GM20431 (cell line): ENCODE measurements around the gene TPD52L2.
"Not testable (repeated sequence)": the region's sequence is repeated elsewhere in the genome, so short reads cannot be mapped to it uniquely, and the experiment has no call there.

Experiments used
- in situ Hi-C: fragments of 300-500 bp; cut with MseI, MboI; formaldehyde crosslinking; loops from one replicate; pipeline ENCODE4 v1.15.0; 2020; ENCODE audit warnings: low sequenced_read_pairs; ENCODE audit not compliant: unreplicated experiment

TPD52L2 gene

GRCh38 chr20:63893999-63894357, 28.9 kb downstream of the TPD52L2 start:
- in situ Hi-C loops: no loop called here

GRCh38 chr20:63894358-63895201, 29.5 kb downstream of the TPD52L2 start, which contains the start of gene DNAJC5:
Gene DNAJC5 (plus strand): TSS chr20:63895126. CDS start chr20:63928346, 33,220 bp downstream.
- in situ Hi-C loops: no loop called here

- in situ Hi-C loops: no loop called here
Observed at GRCh38 chr20:63895202-63895951, 30.3 kb downstream of the TPD52L2 start.

GRCh38 chr20:63895952-63896263, 30.8 kb downstream of the TPD52L2 start:
- in situ Hi-C loops: no loop called here

DNA sequence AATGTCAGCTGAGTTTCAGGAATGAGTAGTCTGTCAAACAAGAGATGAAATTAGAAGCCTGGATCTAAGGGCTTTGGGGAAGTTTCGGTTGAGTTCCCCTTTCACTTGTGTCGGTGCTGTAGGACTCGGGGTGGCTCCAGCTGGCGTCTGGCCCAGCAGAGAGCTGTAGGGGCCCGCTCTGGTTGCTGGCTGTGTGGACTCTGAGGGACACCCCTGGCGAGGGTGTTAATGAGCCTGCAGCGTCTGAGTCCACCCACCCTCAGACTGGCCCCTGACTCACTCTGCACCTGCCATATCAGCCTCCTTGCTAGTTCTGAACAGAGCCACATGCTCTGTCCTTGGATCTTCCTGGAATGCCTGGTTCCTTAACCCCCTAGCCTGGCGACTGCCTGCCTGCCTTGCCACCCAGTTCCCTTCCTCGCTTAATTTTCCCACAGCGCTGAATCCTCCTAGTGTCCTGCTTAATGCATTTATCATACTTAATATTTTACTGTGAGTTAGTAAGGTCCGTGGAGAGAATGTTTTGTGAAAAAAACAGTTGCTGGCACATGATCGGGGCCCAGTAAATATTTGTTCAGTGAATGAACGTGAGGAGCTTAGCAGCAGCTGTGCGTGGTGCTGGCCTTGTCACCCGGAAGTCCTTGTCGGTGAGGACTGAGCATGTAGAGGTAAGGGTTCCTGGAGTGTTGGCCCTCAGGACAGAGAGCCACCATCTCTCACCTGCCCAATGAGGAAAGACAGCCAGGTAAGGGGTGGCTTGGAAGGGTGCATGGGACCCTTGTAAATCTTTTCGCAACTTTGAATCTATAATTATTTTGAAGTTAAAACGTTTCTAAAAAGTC, 31.4 kb downstream of the TPD52L2 start:
- in situ Hi-C loops: no loop called here

DNA sequence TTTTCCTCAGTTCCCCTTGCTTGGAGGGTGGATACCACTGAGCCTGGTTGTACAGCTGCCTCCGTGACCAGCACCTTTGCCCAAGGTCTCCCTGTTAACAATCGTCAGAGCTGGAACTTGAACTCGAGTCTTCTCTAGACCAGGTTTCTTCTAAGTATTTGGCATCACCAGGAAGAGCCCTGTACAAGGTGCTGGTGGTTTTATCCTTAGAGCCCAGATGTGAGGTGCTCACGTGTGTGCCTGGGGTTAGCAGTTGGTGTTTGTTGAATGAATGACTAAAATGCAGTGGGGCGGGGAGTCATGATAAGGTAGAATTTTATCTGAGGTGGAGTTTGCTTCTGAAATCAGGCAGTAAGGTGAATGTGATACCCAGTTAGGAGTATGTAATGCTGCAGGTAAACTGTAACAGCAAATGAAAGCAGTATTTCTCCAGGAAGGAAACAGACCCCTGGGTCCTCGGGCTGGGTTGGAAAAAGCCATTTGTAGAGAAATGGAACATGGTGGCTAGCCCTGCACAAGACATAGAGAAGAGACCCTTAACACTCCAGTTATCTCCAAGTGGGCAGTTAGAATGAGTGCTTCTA, 33.0 kb downstream of the TPD52L2 start:
- in situ Hi-C loops: no loop called here

- in situ Hi-C loops: no loop called here
Observed at GRCh38 chr20:63898882-63899558, 34.0 kb downstream of the TPD52L2 start.

DNA sequence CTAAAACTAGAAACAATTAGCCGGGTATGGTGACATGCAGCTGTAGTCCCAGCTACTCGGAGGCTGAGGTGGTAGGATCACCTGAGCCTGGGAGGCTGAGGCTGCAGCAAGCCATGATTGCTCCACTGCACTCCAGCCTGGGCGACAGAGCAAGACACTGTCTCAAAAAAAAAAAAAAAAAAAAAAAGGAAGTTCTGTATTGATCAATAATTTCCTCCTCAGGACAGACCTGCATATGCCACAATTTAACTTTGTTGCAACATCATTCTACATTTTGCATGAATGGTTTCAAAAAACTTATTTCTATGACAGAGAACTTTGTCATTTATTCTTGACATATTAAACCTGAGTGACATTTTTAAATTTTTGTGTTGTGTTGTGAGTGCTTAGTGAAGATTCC, 35.3 kb downstream of the TPD52L2 start:
- in situ Hi-C loops: no loop called here

GRCh38 chr20:63903796-63904561, 38.9 kb downstream of the TPD52L2 start:
- in situ Hi-C loops: no loop called here

DNA sequence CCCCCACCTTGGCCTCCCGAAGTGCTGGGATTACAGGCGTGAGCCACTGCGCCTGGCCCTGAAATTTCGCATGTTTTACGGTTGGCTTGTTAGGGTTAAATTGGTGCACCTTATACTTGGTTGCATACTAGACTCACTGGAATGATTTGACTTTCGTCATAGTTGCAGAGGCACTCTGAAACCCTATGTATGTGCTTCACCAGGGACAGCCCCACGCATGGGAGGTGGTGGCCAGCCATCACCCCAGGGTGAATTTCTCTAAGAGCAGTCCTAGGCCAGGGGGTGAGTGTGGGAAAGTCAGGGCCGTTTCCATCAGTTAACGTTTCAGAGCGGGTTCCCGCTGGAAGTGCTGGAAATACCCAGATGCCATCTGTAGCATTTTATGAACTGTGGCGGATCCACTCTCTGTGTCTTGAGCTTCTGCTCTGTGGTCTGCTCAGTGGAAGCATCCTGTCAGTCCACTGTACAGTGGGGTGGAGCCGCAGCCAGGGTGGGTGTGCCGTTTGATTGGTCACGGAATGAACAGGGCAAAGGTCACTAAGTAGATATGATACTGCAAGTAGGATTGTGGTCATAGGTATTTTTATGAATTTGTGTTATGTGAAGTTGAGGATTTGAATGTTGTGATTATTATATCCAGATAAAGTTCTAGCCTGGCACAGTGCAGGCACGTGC, 43.1 kb downstream of the TPD52L2 start:
- in situ Hi-C loops: no loop called here

GRCh38 chr20:63911176-63911575, 46.1 kb downstream of the TPD52L2 start:
- in situ Hi-C loops: no loop called here

GRCh38 chr20:63913768-63914167, 48.7 kb downstream of the TPD52L2 start:
- in situ Hi-C loops: no loop called here

DNA sequence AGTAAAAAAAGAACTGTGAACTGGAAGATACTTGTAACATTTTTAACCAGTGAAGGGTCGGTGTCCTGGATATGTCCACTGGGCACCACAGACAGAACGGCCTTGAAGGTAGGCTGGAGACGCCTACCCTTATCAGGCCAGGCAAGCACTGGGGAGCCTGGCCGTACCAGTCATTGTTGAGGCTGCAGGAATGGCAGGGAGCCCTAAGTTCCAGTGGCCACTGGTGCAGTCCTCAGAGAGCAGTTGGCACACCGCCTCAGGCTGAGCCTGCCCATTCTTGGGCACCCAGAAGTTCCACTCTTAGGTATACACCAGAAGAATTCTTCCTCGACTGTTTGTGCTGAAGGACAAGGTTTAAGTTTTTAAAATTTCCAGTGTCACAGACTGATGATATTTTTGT, 50.4 kb downstream of the TPD52L2 start:
- in situ Hi-C loops: no loop called here

DNA sequence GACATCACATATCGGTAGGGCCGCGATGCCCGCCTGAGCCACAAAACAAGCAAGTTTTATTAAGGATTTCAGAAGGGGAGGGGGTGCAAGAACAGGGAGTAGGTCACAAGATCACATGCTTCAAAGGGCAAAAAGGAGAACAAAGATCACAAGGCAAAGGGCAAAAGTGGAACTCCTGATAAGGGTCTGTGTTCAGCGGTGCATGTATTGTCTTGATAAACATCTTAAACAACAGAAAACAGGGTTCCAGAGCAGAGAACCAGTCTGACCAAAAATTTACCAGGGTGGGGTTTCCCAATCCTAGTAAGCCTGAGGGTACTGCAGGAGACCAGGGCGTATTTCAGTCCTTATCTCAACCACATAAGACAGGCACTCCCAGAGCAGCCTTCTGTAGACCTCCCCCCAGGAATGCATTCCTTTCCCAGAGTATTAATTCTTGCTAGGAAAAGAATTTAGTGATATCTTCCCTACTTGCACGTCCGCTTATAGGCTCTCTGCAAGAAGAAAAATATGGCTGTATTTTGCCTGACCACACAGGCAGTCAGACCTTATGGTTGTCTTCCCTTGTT, 51.4 kb downstream of the TPD52L2 start:
- in situ Hi-C loops: not testable (repeated sequence)

DNA sequence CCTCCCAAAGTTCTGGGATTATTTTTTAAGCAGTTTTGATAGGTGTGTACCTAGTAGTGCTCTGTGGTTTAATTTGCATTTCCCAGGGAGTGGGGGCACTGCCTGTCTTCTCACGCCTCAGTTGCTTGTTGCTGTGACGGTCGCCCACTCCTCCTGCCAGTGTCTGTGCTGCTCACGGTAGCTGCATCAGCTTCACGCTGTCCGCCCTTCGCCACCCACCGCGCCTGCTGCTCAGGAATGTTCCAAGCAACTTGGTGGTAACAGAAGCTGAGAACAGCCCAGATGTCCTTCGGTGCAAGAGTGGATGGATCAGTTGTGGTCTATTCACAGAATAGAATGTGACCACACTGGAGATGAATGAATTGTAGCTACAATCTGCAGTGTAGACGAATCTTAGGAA, 52.7 kb downstream of the TPD52L2 start:
- in situ Hi-C loops: no loop called here

GRCh38 chr20:63919130-63919529, 54.1 kb downstream of the TPD52L2 start:
- in situ Hi-C loops: no loop called here

GRCh38 chr20:63920226-63920625, 55.2 kb downstream of the TPD52L2 start:
- in situ Hi-C loops: no loop called here

DNA sequence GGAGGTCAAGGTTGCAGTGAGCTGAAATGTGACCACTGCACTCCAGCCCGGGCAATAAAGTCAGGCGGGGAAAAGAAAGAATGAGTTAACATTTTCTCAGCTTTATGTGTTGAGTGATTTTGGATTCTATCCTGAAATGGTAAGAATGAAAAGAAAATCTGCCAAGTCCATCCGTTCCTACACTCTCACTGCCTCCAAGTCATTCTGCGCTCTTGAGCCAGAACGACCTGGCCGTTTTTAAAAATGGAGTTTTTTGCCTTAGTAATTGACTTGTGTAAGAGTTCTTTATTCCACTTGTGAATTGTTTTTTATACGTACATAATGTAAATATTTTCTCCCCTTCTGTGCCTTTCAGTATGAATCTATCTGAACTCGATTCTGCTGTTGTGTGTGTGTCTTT, 58.6 kb downstream of the TPD52L2 start:
- in situ Hi-C loops: no loop called here
